ENCODE data around the gene ABCD2.
"Not testable (repeated sequence)": the region's sequence is repeated elsewhere in the genome, so short reads cannot be mapped to it uniquely, and the experiment has no call there.

The ABCD2 gene

DNA sequence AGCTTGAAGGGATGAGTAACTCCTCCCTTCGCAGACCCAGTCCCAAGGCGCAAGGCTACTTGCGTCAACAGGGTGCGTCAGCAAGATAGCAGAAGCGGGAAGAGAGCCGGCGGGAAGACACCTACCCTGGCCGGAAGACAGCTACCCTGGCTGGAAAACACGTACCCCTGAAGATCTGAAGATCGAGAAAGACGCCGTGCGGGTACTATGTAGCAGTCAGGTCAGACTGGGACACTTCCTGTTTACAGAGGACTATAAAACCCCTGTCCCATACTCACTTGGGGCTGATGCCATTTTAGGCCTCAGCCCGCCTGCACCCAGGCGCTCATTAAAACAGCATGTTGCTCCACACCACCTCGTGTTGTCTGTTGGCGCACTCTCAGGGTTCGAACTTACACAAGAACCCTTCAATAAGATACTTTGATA is 80.9 kb downstream of the ABCD2 start:
- DNase-seq (ENCODE audit: extremely low read depth, low read depth), result no peak
- TF ChIP-seq, protein P1, sequence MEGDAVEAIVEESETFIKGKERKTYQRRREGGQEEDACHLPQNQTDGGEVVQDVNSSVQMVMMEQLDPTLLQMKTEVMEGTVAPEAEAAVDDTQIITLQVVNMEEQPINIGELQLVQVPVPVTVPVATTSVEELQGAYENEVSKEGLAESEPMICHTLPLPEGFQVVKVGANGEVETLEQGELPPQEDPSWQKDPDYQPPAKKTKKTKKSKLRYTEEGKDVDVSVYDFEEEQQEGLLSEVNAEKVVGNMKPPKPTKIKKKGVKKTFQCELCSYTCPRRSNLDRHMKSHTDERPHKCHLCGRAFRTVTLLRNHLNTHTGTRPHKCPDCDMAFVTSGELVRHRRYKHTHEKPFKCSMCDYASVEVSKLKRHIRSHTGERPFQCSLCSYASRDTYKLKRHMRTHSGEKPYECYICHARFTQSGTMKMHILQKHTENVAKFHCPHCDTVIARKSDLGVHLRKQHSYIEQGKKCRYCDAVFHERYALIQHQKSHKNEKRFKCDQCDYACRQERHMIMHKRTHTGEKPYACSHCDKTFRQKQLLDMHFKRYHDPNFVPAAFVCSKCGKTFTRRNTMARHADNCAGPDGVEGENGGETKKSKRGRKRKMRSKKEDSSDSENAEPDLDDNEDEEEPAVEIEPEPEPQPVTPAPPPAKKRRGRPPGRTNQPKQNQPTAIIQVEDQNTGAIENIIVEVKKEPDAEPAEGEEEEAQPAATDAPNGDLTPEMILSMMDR (IDR thresholded peaks at IDR 0.05; ENCODE audit: low read depth, low read length), result no peak

DNA sequence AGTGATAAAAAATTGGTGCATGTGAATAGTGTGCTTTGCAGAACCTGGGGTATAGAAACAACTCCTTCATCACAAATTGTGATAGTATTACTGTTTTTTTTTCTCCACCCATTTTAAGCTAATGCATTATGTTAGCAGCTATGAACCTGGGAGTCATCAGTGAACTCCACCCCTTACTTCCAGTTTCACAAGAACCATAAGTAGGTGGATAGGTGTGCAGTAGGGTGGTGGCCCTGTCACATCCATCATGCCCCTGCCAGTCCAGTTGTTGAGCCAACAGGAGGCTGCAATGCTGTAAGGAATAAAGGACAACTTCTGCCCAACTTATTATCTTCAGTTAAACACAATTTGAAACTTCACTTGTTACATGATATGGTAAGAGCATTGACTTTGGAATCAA is 85.7 kb downstream of the ABCD2 start:
- TF ChIP-seq, protein P1 (IDR thresholded peaks at IDR 0.05; ENCODE audit: low read depth, low read length), result no peak
- DNase-seq (ENCODE audit: extremely low read depth, low read depth), result no peak

DNA sequence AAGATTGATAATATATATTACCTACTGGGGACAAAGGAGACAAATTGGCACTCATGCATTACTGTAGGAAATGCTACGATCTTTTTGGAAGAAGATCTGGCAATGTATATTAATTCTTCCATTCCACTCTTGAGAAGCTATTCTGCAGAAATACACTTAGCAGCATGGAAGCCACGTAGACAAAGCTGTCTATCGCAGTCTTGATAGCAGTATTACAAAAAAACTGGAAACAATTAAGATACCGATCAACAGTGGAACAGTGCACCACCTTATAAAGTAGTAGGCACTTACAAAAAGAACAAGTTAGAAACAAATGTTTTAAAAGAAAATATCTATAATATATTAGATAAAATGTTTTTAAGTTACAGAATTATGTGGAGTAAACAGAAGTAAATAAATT is 87.2 kb downstream of the ABCD2 start:
- no peak for DNase-seq (ENCODE audit: extremely low read depth, low read depth)
- TF ChIP-seq, protein P1 (IDR thresholded peaks at IDR 0.05; ENCODE audit: low read depth, low read length), result no peak

DNA sequence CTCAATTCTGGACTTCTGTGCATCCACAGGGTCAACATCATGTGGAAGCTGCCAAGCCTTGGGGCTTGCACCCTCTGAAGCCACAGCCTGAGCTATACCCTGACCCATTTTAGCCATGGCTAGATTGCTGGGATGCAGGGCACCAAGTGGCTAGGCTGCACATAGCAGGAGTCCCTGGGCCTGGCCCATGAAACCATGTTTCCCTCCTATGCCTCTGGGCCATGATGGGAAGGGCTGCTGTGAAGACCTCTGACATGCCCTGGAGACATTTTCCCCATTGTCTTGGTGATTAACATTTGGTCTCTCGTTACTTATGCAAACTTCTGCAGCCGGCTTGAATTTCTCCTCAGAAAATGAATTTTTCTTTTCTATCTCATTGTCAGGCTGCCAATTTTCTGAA is 92.6 kb downstream of the ABCD2 start:
- TF ChIP-seq, protein P1 (IDR thresholded peaks at IDR 0.05; ENCODE audit: low read depth, low read length), result no peak
- no peak for DNase-seq (ENCODE audit: extremely low read depth, low read depth)

DNA sequence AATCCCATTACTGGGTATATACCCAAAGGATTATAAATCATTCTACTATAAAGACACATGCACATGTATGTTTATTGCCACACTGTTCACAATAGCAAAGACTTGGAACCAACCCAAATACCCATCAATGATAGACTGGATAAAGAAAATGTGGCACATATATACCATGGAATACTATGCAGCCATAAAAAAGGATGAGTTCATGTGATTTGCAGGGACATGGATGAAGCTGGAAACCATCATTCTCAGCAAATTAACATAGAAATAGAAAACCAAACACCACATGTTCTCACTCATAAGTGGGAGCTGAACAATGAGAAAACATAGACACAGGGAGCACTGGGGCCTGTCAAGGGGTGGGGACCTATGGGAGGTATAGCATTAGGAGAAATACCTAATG is 97.4 kb downstream of the ABCD2 start:
- DNase-seq (ENCODE audit: extremely low read depth, low read depth), result not testable (repeated sequence)

DNA sequence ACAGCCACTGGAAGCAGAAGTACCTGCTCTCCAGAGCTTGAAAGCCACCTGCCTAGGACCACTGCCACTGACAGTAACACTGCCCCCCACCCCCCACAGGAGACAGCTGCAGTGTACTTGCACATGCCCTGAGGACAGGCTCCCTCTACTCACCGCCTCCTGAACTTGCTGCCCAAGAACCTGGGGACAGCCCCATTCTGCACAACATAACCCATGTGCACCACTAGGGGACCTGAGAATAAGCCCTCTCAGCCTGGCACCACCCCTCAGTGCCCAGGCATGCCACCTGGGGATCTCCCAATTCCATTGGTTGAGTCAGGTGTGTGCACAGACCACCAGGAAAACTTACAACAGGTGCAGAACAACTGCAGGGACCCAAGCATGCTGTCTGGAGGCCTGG is 109.6 kb downstream of the ABCD2 start:
- no peak for DNase-seq (ENCODE audit: extremely low read depth, low read depth)
- TF ChIP-seq, protein P1 (IDR thresholded peaks at IDR 0.05; ENCODE audit: low read depth, low read length), result no peak

DNA sequence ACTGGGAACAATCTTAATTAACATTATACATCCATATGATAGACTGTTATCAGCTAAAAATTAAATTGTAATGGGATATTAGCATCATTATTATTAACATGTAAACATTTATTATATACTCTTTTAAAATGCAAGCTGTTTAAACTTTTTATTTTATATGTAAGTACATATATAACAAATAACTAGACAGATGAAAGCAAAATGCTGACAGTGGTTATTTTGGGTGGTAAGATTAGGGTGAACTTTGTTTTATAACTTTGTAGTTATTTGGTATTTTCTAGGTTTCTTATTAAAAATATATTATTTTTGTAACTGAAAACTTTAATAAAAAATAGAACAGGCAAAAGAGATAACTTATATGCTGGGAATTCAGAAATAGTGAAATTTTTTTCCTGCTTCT is 114.0 kb downstream of the ABCD2 start:
- DNase-seq (ENCODE audit: extremely low read depth, low read depth), result no peak
- TF ChIP-seq, protein P1 (IDR thresholded peaks at IDR 0.05; ENCODE audit: low read depth, low read length), result no peak

DNA sequence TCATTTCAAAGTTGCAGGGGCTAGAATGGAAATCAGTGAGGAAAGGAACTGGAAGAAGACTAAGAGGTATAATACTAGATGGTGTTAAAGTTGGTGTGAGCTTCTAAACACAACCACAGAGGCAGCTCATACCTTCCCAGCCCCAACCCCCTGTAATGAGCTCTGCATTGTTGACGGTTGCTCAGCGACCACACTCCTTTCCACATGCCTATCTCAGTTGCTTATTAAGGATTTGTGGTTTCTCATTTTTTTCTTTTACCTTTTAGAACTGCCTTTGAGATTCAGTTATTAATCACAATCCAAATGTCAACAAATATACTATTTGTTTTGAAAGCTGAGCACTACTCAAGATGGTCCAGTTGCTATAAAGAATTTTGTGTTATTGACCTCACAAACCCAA is 114.6 kb downstream of the ABCD2 start:
- DNase-seq (ENCODE audit: extremely low read depth, low read depth), result no peak
- TF ChIP-seq, protein P1 (IDR thresholded peaks at IDR 0.05; ENCODE audit: low read depth, low read length), result no peak
